HCT116 (cell line): ENCODE results near the gene GTF3C5. TPM values are rescaled to one million over a fixed set of nuclear protein-coding genes. Genes with fewer than 3 reads are reported as not detected.

ENCODE experiments used
- ATAC-seq: fragments of 200-7000 bp; cut with Tn5 transposase; 2 replicates; pipeline ENCODE4 v1.9.1; 2020; ENCODE audit warnings: mild to moderate bottlenecking, moderate library complexity
- BruUV-seq: library from RNA; stranded (reverse); fragments of 400-500 nt; replicated peaks from 2 replicates; lab custom pipeline; 2021; lab: Mats Ljungman, UMichigan
- CTCF ChIA-PET: fragments of 300-600 bp; sonication (Branson Sonifier 250); formaldehyde crosslinking; loops from one replicate; lab custom pipeline; 2021; ENCODE audit warnings: antibody characterized with exemption; lab: Charles Lee
- POLR2A ChIA-PET: fragments of 300-600, 350-600 bp; sonication (Branson Sonifier 250); formaldehyde crosslinking; loops from one replicate; lab custom pipeline; 2021; ENCODE audit warnings: antibody characterized with exemption; lab: Charles Lee
- RAD21 ChIA-PET, 2 experiments: fragments of 300-600 bp; sonication (Branson Sonifier 250); formaldehyde crosslinking; loops; one replicate each; lab custom pipeline; 2023; ENCODE audit warnings: low total read pairs in 2 of 2; ENCODE audit not compliant: uncharacterized antibody in 2 of 2, unreplicated experiment in 2 of 2, low non-redundant PET in 1 of 2; lab: Charles Lee
- DNase-seq: peaks from one replicate; pipeline ENCODE4 v3.0.0-alpha.2; 2010; ENCODE audit warnings: low read depth, low spot score
- H2AFZ ChIP-seq: fragments of 200-600 bp; shearing (Covaris generic), sonication (generic); 2 replicates; pipeline ENCODE4 v1.6.1; 2017; ENCODE audit warnings: low read depth, mixed run types, mixed read lengths, antibody characterized with exemption, low read length; ENCODE audit not compliant: poor library complexity, severe bottlenecking
- H3K27ac ChIP-seq: 2 replicates; pipeline ENCODE4 v1.5.1; 2012; ENCODE audit warnings: low read depth, low read length
- H3K27me3 ChIP-seq: fragments of 200-600 bp; sonication (generic); 2 replicates; pipeline ENCODE4 v1.6.1; 2016; ENCODE audit warnings: mixed run types, low read length, mixed read lengths; ENCODE audit not compliant: insufficient read depth
- H3K36me3 ChIP-seq, 2 experiments: fragments of 200-500 bp in 1 of 2; fragments of 200-600 bp in 1 of 2; sonication (Bioruptor generic) in 1 of 2; sonication (generic) in 1 of 2; 2 replicates each; pipeline versions ENCODE4 v1.5.1 to v1.6.1; 2014 to 2016; ENCODE audit warnings: low read length in 2 of 2, inconsistent platforms in 1 of 2, mixed read lengths in 1 of 2, mixed run types in 1 of 2; ENCODE audit not compliant: insufficient read depth in 2 of 2, control insufficient read depth in 1 of 2
- H3K4me1 ChIP-seq, 2 experiments: fragments of 200-600 bp in 1 of 2; sonication (generic) in 1 of 2; 2 replicates each; pipeline versions ENCODE4 v1.5.1 to v1.6.1; 2012 to 2017; ENCODE audit warnings: low read length in 2 of 2, inconsistent platforms in 1 of 2, mild to moderate bottlenecking in 1 of 2, mixed read lengths in 1 of 2, mixed run types in 1 of 2, moderate library complexity in 1 of 2; ENCODE audit not compliant: insufficient read depth in 2 of 2, control insufficient read depth in 1 of 2
- H3K4me2 ChIP-seq: fragments of 200-600 bp; sonication (generic); 2 replicates; pipeline ENCODE4 v1.6.1; 2017; ENCODE audit warnings: mixed run types, low read length, mixed read lengths
- H3K4me3 ChIP-seq, 2 experiments: fragments of 200-600 bp in 1 of 2; sonication (generic) in 1 of 2; replicated peaks in 1 of 2; 2 replicates each; pipeline ENCODE4 v1.5.1; 2011 to 2016; ENCODE audit warnings: low read length in 2 of 2, control low read depth in 1 of 2, low read depth in 1 of 2, mild to moderate bottlenecking in 1 of 2, mixed read lengths in 1 of 2, mixed run types in 1 of 2
- H3K79me2 ChIP-seq: fragments of 200-600 bp; sonication (generic); 2 replicates; pipeline ENCODE4 v1.6.1; 2017; ENCODE audit warnings: mild to moderate bottlenecking, mixed run types, low read length, moderate library complexity, mixed read lengths; ENCODE audit not compliant: insufficient read depth
- H3K9ac ChIP-seq: fragments of 200-600 bp; sonication (generic); 2 replicates; pipeline ENCODE4 v1.6.1; 2016; ENCODE audit warnings: low read length, mixed read lengths
- H3K9me2 ChIP-seq: fragments of 200-600 bp; sonication (generic), shearing (Covaris generic); 2 replicates; pipeline ENCODE4 v1.6.1; 2017; ENCODE audit warnings: mixed run types, mild to moderate bottlenecking, moderate library complexity; ENCODE audit not compliant: insufficient read depth
- H3K9me3 ChIP-seq, 2 experiments: fragments of 200-500 bp in 1 of 2; fragments of 200-600 bp in 1 of 2; sonication (Bioruptor generic) in 1 of 2; sonication (generic) in 1 of 2; 2 replicates each; pipeline ENCODE4 v1.6.1; 2014 to 2017; ENCODE audit warnings: low read length in 2 of 2, mixed read lengths in 2 of 2, inconsistent platforms in 1 of 2, low read depth in 1 of 2, mild to moderate bottlenecking in 1 of 2, mixed run types in 1 of 2, moderate library complexity in 1 of 2; ENCODE audit not compliant: control insufficient read depth in 1 of 2, insufficient read depth in 1 of 2
- H4K20me1 ChIP-seq: fragments of 200-600 bp; sonication (generic), shearing (Covaris generic); 2 replicates; pipeline ENCODE4 v1.6.1; 2017; ENCODE audit warnings: mixed run types, mild to moderate bottlenecking, moderate library complexity; ENCODE audit not compliant: insufficient read depth
- ATF3 ChIP-seq: IDR thresholded peaks from 2 replicates; pipeline ENCODE4 v1.6.1; 2012
- CBX3 ChIP-seq: IDR thresholded peaks from 2 replicates; pipeline ENCODE4 v1.6.1; 2012; ENCODE audit warnings: low read depth
- CEBPB ChIP-seq: IDR thresholded peaks from 2 replicates; pipeline ENCODE4 v1.6.1; 2012; ENCODE audit warnings: low read depth
- ELF1 ChIP-seq: IDR thresholded peaks from 2 replicates; pipeline ENCODE4 v1.6.1; 2012; ENCODE audit warnings: low read depth, borderline replicate concordance
- EZH2phosphoT487 ChIP-seq: fragments of 200-600 bp; IDR thresholded peaks from 2 replicates; pipeline ENCODE4 v1.6.1; 2018; ENCODE audit warnings: antibody characterized with exemption, borderline replicate concordance
- FOSL1 ChIP-seq: IDR thresholded peaks from 2 replicates; pipeline ENCODE4 v1.6.1; 2012; ENCODE audit warnings: low read depth
- POLR2A ChIP-seq: IDR thresholded peaks from 2 replicates; pipeline ENCODE4 v1.7.0; 2011; ENCODE audit warnings: borderline replicate concordance; ENCODE audit not compliant: insufficient read depth, insufficient read length; ENCODE audit errors: extremely low read depth
- POLR2AphosphoS5 ChIP-seq: IDR thresholded peaks from 2 replicates; pipeline ENCODE4 v1.6.1; 2011; ENCODE audit warnings: mild to moderate bottlenecking, low read depth, low read length, moderate library complexity
- RAD21 ChIP-seq: IDR thresholded peaks from 2 replicates; pipeline ENCODE4 v1.6.1; 2012; ENCODE audit warnings: low read depth, mild to moderate bottlenecking
- REST ChIP-seq: IDR thresholded peaks from 2 replicates; pipeline ENCODE4 v1.6.1; 2012; ENCODE audit warnings: low read depth
- YY1 ChIP-seq: IDR thresholded peaks from 2 replicates; pipeline ENCODE4 v1.6.1; 2011; ENCODE audit warnings: low read length, low read depth, moderate library complexity, mild to moderate bottlenecking; ENCODE audit not compliant: insufficient replicate concordance; ENCODE audit errors: extremely low read depth
- ZBTB33 ChIP-seq: IDR thresholded peaks from 2 replicates; pipeline ENCODE4 v1.6.1; 2011; ENCODE audit warnings: mild to moderate bottlenecking, low read length, moderate library complexity; ENCODE audit not compliant: insufficient replicate concordance; ENCODE audit errors: extremely low read depth
- ZNF274 ChIP-seq: fragments of 200-500 bp; sonication (Bioruptor generic); IDR thresholded peaks from 2 replicates; pipeline ENCODE4 v1.6.1; 2014; ENCODE audit warnings: mild to moderate bottlenecking, low read depth, low read length, inconsistent platforms
- intact Hi-C: fragments of 100-400 bp; cut with micrococcal nuclease; formaldehyde crosslinking; loops from 2 replicates; pipeline ENCODE4 v1.10.0; 2022
- total RNA-seq: library from RNA; stranded (reverse); gene quantifications from one replicate; pipeline ENCODE4 v1.2.1, GENCODE V29; 2021; ENCODE audit not compliant: unreplicated experiment

The GTF3C5 gene
- total RNA-seq, 1 experiment from 2014 or later, result 95.1 TPM

GRCh38 chr9:133067006-133067405, 36.2 kb downstream of the GTF3C5 start:
- Histone ChIP-seq H3K4me1 (no peaks in the 10 kb centered on the region), H3K27me3 (no peaks in the 10 kb centered on the region), H4K20me1 (no peaks in the 10 kb centered on the region), H3K4me3 (no peak overlapping the region), H3K9me2 (no peaks in the 10 kb centered on the region), H3K9ac (no peak overlapping the region), H3K36me3 (no peaks in the 10 kb centered on the region), H3K4me2 (no peak overlapping the region), H3K27ac (no peak overlapping the region), H2AFZ (no peak overlapping the region), H3K79me2 (no peaks in the 10 kb centered on the region), H3K9me3 (no peaks in the 10 kb centered on the region)
- ChIA-PET POLR2A (no interaction called here), RAD21 (no interaction called here), CTCF (no interaction called here)
- ATAC-seq, result no peak
- no peak for TF ChIP-seq ZNF274
- TF ChIP-seq YY1, result no peak
- no peak for TF ChIP-seq CBX3
- no peak for TF ChIP-seq ATF3
- TF ChIP-seq REST, result no peak
- TF ChIP-seq POLR2AphosphoS5, result no peak
- no peak for TF ChIP-seq FOSL1
- no peak for TF ChIP-seq CEBPB
- no peak for TF ChIP-seq RAD21
- TF ChIP-seq POLR2A, result no peak
- no peak for TF ChIP-seq ELF1
- no peak for TF ChIP-seq EZH2phosphoT487
- no peak for TF ChIP-seq ZBTB33
- intact Hi-C loops, result no loop called here
- BruUV-seq, result no TSS peak
- no peak for DNase-seq
